LNCAP (cell line): ENCODE results near the gene IBA57.

Experiments used
- CTCF ChIP-seq: fragments of 450-650 bp; IDR thresholded peaks from 2 replicates; pipeline ENCODE4 v1.5.1; 2017; ENCODE audit warnings: mild to moderate bottlenecking

The IBA57 gene

DNA sequence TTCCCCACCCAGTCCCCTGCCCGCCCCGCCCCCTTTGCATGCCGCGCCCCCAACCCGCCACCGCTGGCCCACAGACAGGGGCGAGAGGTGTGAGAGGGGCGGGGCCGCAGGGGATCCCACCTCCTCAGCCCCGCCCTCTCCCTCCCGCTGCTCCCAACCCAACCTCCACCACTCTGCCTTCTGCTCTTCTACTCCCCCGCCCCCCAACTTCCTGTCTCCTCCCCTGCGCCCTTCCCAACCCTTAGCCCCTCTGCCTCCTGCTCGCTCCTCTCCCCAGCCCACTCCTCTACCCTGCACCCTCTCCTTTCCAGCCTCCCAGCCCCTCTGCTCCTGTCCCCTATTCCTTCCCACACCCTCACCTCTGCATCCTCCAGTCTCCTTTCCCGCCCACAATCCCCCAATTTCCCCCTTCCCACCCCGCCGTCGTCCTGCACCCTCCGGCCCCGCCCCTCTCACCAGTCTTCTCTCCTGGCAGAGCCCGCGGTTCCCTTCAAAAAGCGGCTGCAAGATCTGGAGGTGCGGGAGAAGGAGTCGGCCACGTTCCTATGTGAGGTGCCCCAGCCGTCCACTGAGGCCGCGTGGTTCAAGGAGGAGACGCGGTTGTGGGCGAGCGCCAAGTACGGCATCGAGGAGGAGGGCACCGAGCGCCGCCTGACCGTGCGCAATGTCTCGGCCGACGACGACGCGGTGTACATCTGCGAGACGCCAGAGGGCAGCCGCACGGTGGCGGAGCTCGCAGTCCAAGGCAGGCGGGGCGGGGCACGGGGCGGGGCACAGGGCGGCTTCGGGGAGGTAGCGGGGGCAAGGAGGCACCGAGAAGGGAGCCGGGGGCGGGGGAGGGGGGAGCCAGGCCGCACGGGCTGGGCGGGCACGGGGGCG, 47.6 kb downstream of the IBA57 start:
- peak; percentile 71 for TF ChIP-seq CTCF

DNA sequence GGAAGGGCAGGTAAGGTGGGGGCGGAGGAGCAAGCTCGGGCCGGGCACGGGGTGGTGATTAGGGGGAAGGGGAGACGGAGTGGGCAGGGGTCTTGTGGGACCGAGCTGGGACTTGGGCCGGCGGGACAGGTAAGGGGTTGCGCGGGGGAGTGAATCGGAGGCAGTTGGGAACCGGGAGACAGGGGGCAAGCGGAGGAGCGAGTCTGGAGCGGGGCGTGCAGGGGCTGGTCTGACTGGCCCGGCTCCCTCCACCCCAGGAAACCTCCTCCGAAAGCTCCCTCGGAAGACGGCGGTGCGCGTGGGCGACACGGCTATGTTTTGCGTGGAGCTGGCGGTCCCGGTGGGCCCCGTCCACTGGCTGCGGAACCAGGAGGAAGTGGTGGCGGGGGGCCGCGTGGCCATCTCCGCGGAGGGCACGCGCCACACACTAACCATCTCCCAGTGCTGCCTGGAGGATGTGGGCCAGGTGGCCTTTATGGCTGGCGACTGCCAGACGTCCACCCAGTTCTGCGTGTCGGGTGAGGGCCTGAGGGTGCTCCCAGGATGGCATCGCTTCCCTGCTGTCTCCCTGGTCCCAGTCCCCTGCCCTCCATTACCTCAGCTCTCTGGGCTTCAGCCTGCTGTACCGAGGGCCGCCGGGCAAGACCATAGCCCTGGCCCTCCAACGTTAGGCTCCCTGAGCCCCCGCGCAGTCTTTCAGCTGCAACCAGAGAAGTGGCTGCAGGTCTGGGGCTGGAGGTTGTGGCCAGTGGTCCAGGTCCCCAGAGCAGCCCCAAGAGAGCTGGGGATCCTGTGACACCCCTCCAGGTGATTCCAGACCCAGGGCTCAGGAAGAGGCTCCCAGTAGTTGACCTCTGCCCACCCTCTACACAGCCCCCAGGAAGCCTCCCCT, 48.6 kb downstream of the IBA57 start:
- TF ChIP-seq CTCF = no peak

DNA sequence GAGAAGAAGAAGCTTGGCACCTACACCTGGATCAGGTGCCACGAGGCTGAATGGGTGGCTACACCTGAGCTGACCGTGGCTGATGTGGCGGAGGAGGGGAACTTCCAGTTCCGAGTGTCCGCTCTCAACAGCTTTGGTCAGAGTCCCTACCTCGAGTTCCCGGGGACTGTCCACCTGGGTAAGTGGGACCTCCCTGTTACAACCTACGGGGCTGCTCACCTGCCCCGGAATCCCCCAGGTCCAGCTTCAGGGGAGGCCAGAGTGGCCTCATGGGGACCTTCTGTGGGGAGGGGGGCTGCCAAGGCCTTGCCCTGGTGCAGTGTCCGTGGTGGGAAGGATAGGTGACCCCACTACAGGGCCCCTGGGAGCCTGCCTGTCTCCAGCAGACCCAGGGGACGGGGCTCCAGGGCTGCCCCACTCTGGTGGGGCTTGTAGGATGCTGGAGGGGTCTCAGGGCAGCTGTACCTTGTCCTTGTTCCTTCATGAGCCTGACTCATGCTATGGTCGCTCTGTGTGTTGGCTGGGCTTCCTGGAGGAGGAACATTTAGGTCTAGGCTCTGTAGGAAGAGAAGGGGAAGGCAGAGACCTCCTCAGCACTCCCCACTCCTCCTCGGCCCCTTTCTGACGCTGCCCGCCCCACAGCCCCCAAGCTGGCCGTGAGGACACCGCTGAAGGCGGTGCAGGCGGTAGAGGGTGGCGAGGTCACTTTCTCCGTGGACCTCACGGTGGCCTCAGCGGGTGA, 49.5 kb downstream of the IBA57 start:
- TF ChIP-seq CTCF = no peak

DNA sequence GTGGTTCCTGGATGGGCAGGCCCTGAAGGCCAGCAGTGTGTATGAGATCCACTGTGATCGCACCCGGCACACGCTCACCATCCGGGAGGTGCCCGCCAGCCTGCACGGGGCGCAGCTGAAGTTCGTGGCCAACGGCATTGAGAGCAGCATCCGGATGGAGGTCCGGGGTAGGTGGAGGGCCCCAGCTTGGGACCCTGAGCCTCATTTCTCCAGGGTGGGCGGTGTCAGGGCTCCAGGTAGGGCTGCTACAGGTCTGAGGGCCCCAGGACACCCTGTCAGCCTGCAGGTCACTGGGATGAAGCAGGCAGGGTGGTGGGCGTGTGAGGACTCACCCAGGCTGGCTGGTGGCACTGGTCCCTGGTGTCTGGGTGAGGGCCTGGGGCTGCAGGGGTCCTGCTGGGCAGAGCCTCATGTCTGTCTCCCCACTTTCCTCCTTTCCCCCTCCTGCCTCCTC, 50.1 kb downstream of the IBA57 start:
- no peak for TF ChIP-seq CTCF

- no peak for TF ChIP-seq CTCF
Observed at GRCh38 chr1:228216371-228217320, 51.0 kb downstream of the IBA57 start.

DNA sequence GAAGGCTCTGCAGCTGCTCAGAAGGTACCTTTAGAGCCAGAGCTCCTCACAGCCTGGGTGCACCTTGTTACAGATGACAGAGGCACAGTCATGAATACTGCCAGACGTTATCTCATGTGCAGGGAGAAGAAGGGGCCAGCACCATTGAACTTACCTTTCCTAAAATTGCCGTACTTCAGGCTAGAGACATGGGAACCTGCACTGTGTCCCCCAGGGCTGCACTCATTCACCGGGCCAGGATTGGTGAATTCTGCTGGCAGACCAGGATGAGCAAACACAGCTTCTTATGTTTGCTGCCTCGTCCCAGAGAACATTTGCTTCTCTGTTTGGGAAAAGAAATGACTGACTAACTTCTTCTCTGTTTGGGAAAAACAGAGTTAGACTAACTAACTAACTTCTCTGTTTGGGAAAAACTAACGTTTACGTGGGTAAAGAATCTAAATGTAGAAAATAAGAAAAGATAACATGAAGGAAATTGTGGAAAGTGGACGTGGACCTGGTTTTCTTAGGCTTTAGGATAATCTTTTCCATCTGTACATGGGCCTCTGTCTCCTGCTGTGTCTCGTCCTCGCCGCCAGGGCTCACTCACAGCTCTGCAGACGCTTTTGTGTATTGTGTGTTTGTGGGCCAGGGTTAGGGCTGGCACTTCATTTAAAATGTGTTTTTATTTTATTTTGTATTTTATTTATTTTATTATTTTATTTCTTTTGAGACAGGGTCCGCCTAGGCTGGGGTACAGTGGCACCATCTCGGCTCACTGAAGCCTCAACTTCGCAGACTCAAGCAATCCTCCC, 52.1 kb downstream of the IBA57 start:
- TF ChIP-seq CTCF = no peak
